KMS-11 (cell line): ENCODE results near the gene ACOT11.

Experiments used
- H2AFZ ChIP-seq: fragments of 200-600 bp; sonication (generic); 2 replicates; pipeline ENCODE4 v1.6.1; 2016; ENCODE audit warnings: antibody characterized with exemption, mixed run types, low read depth
- H3K27ac ChIP-seq: fragments of 200-600 bp; sonication (generic); 2 replicates; pipeline ENCODE4 v1.6.1; 2016; ENCODE audit warnings: mild to moderate bottlenecking, mixed run types
- H3K27me3 ChIP-seq: fragments of 200-600 bp; sonication (generic); 2 replicates; pipeline ENCODE4 v1.6.1; 2017; ENCODE audit warnings: mild to moderate bottlenecking, low read depth, mixed run types, moderate library complexity; ENCODE audit not compliant: insufficient read depth
- H3K36me3 ChIP-seq: fragments of 200-600 bp; sonication (generic); 2 replicates; pipeline ENCODE4 v1.6.1; 2017; ENCODE audit warnings: mild to moderate bottlenecking, mixed run types; ENCODE audit not compliant: insufficient read depth
- H3K4me1 ChIP-seq: fragments of 200-600 bp; sonication (generic); 2 replicates; pipeline ENCODE4 v1.6.1; 2016; ENCODE audit warnings: mild to moderate bottlenecking, low read depth, mixed run types; ENCODE audit not compliant: poor library complexity, severe bottlenecking
- H3K4me2 ChIP-seq: fragments of 200-600 bp; sonication (generic); 2 replicates; pipeline ENCODE4 v1.7.0; 2016; ENCODE audit warnings: mild to moderate bottlenecking, mixed run types
- H3K4me3 ChIP-seq: fragments of 200-600 bp; sonication (generic); IDR thresholded peaks from 2 replicates; pipeline ENCODE4 v1.6.1; 2017; ENCODE audit warnings: low read depth, low read length, mixed read lengths; ENCODE audit not compliant: insufficient read depth
- H3K79me2 ChIP-seq: fragments of 200-600 bp; sonication (generic); 2 replicates; pipeline ENCODE4 v1.6.1; 2016; ENCODE audit warnings: low read depth, mixed run types; ENCODE audit not compliant: insufficient read depth
- H3K9ac ChIP-seq: fragments of 200-600 bp; sonication (generic); 2 replicates; pipeline ENCODE4 v1.6.1; 2016; ENCODE audit warnings: mild to moderate bottlenecking, mixed run types
- H4K20me1 ChIP-seq: fragments of 200-600 bp; sonication (generic); 2 replicates; pipeline ENCODE4 v1.6.1; 2016; ENCODE audit warnings: mild to moderate bottlenecking, mixed run types; ENCODE audit not compliant: insufficient read depth
- CTCF ChIP-seq: fragments of 200-600 bp; sonication (generic); conservative IDR thresholded peaks from 2 replicates; pipeline ENCODE4 v1.6.1; 2017; ENCODE audit warnings: low read depth, mild to moderate bottlenecking, antibody characterized with exemption, low read length, moderate library complexity, mixed read lengths

ACOT11 gene

GRCh38 chr1:54583307-54583686 is 35.3 kb downstream of the ACOT11 start:
- Histone ChIP-seq H3K79me2 (no peaks in the 10 kb centered on the region), H2AFZ (no peak overlapping the region), H3K27ac (no peak overlapping the region), H3K27me3 (no peaks in the 10 kb centered on the region), H3K4me1 (no peaks in the 10 kb centered on the region), H4K20me1 (no peaks in the 10 kb centered on the region), H3K4me2 (no peak overlapping the region), H3K9ac (no peak overlapping the region), H3K4me3 (no peak overlapping the region), H3K36me3 (no peaks in the 10 kb centered on the region)
- TF ChIP-seq CTCF = no peak

GRCh38 chr1:54583871-54584270 is 35.8 kb downstream of the ACOT11 start:
- no peak for TF ChIP-seq CTCF
- Histone ChIP-seq H3K27me3 (no peaks in the 10 kb centered on the region), H3K79me2 (no peaks in the 10 kb centered on the region), H3K4me3 (no peak overlapping the region), H3K4me2 (no peak overlapping the region), H3K4me1 (no peaks in the 10 kb centered on the region), H2AFZ (no peak overlapping the region), H4K20me1 (no peaks in the 10 kb centered on the region), H3K27ac (no peak overlapping the region), H3K36me3 (no peaks in the 10 kb centered on the region), H3K9ac (no peak overlapping the region)

GRCh38 chr1:54584575-54584974 is 36.5 kb downstream of the ACOT11 start:
- no peak overlapping the region for H3K4me2 ChIP-seq
- H3K27ac ChIP-seq = no peak overlapping the region
- H4K20me1 ChIP-seq = no peaks in the 10 kb centered on the region
- no peak overlapping the region for H2AFZ ChIP-seq
- no peak overlapping the region for H3K4me3 ChIP-seq
- H3K36me3 ChIP-seq = no peaks in the 10 kb centered on the region
- H3K79me2 ChIP-seq = no peaks in the 10 kb centered on the region
- no peaks in the 10 kb centered on the region for H3K27me3 ChIP-seq
- no peaks in the 10 kb centered on the region for H3K4me1 ChIP-seq
- TF ChIP-seq CTCF = no peak
- no peak overlapping the region for H3K9ac ChIP-seq

GRCh38 chr1:54585181-54586066 is 37.4 kb downstream of the ACOT11 start:
- Histone ChIP-seq H3K9ac (no peak overlapping the region), H3K27ac (no peak overlapping the region), H3K4me1 (no peaks in the 10 kb centered on the region), H2AFZ (no peak overlapping the region), H3K4me2 (no peak overlapping the region), H3K27me3 (no peaks in the 10 kb centered on the region), H3K79me2 (no peaks in the 10 kb centered on the region), H4K20me1 (no peaks in the 10 kb centered on the region), H3K36me3 (no peaks in the 10 kb centered on the region), H3K4me3 (no peak overlapping the region)
- TF ChIP-seq CTCF = no peak
